T47D (cell line): ENCODE data around the gene SRSF9.

Experiments used
- DNase-seq, 2 experiments: peaks; one replicate each; pipeline versions ENCODE4 v3.0.0 to v3.0.0-alpha.2; 2011 to 2012; ENCODE audit warnings: low read depth in 1 of 2, low spot score in 1 of 2
- JUND ChIP-seq: IDR thresholded peaks from 2 replicates; pipeline ENCODE4 v1.6.1; 2012; ENCODE audit warnings: low read depth
- in situ Hi-C: cut with HindIII; loops from 2 replicates; pipeline ENCODE4 v1.10.0; 2016; ENCODE audit warnings: low sequenced_read_pairs, low pct_unique_long_range_greater_than_20kb

SRSF9 gene

GRCh38 chr12:120437735-120438494, 31.6 kb downstream of the SRSF9 start, which contains the start of gene COX6A1:
Gene COX6A1 (plus strand): TSS chr12:120438113. CDS start chr12:120438127, 14 bp downstream.
- peak; percentile 98 to 100 for DNase-seq
- no peak for TF ChIP-seq JUND
- in situ Hi-C loops = no loop called here

GRCh38 chr12:120432772-120433525, 36.6 kb downstream of the SRSF9 start:
- TF ChIP-seq JUND = no peak
- in situ Hi-C loops = no loop called here
- no peak for DNase-seq

- in situ Hi-C loops = no loop called here
- TF ChIP-seq JUND = no peak
- no peak for DNase-seq
Measured at GRCh38 chr12:120429368-120429767, 40.2 kb downstream of the SRSF9 start.

- TF ChIP-seq JUND = no peak
- in situ Hi-C loops = no loop called here
- no peak for DNase-seq
Measured at GRCh38 chr12:120428597-120429229, 40.8 kb downstream of the SRSF9 start.

- no peak for DNase-seq
- no peak for TF ChIP-seq JUND
- in situ Hi-C loops = no loop called here
Measured at GRCh38 chr12:120425797-120426196, 43.8 kb downstream of the SRSF9 start.

GRCh38 chr12:120422892-120423456, 46.6 kb downstream of the SRSF9 start:
- no peak for TF ChIP-seq JUND
- in situ Hi-C loops = no loop called here
- no peak for DNase-seq

GRCh38 chr12:120421701-120422100, 47.8 kb downstream of the SRSF9 start:
- no peak for TF ChIP-seq JUND
- DNase-seq = peak in 1 of 2 experiments; percentile 58
- in situ Hi-C loops = no loop called here

GRCh38 chr12:120417917-120418580, 51.5 kb downstream of the SRSF9 start:
- no peak for TF ChIP-seq JUND
- in situ Hi-C loops = no loop called here
- no peak for DNase-seq

GRCh38 chr12:120416490-120417216, 52.9 kb downstream of the SRSF9 start:
- in situ Hi-C loops = no loop called here
- no peak for DNase-seq
- TF ChIP-seq JUND = no peak

- DNase-seq = no peak
- TF ChIP-seq JUND = no peak
- in situ Hi-C loops = no loop called here
Measured at GRCh38 chr12:120413901-120414695, 55.5 kb downstream of the SRSF9 start.

GRCh38 chr12:120412421-120412820, 57.1 kb downstream of the SRSF9 start:
- in situ Hi-C loops = no loop called here
- no peak for DNase-seq
- no peak for TF ChIP-seq JUND
